Heart left ventricle (tissue), 16 donors: ENCODE results near the gene RHOBTB1. TPM values are rescaled to one million over a fixed set of nuclear protein-coding genes. Genes with fewer than 3 reads are reported as not detected.

Experiments
- ATAC-seq, 4 donors: fragments of 200-7000 bp; cut with Tn5 transposase; one replicate each; pipeline ENCODE4 v1.9.1; 2020 to 2022; ENCODE audit warnings: moderate library complexity in 4 of 4, mild to moderate bottlenecking in 3 of 4, moderate number of reproducible peaks in 1 of 4
- DNase-seq, 5 donors: peaks; one replicate each; pipeline ENCODE4 v3.0.0-alpha.2; 2020
- H3K27ac ChIP-seq, 12 donors: fragments of 200-600 bp; sonication (generic) in 4 of 12; one replicate each; pipeline versions ENCODE4 v1.5.0 to v1.8.0; 2016 to 2022; ENCODE audit warnings: mild to moderate bottlenecking in 2 of 12
- H3K27me3 ChIP-seq, 9 donors: fragments of 200-600 bp; sonication (generic) in 2 of 9; one replicate each; pipeline versions ENCODE4 v1.5.1 to v1.8.0; 2016 to 2022; ENCODE audit warnings: mild to moderate bottlenecking in 3 of 9
- H3K36me3 ChIP-seq, 9 donors: fragments of 200-600 bp; sonication (generic) in 2 of 9; one replicate each; pipeline versions ENCODE4 v1.5.0 to v1.8.0; 2018 to 2022; ENCODE audit warnings: mild to moderate bottlenecking in 2 of 9
- H3K4me1 ChIP-seq, 12 donors: fragments of 200-600 bp; sonication (generic) in 4 of 12; one replicate each; pipeline versions ENCODE4 v1.5.0 to v1.8.0; 2016 to 2022; ENCODE audit warnings: mild to moderate bottlenecking in 3 of 12
- H3K4me3 ChIP-seq, 12 donors: fragments of 200-600 bp; sonication (generic) in 4 of 12; one replicate each; pipeline versions ENCODE4 v1.5.0 to v1.8.0; 2017 to 2022; ENCODE audit warnings: mild to moderate bottlenecking in 9 of 12, moderate library complexity in 4 of 12
- H3K9me3 ChIP-seq, 12 donors: fragments of 200-600 bp; sonication (generic) in 4 of 12; one replicate each; pipeline versions ENCODE4 v1.5.0 to v1.8.0; 2016 to 2022; ENCODE audit warnings: mild to moderate bottlenecking in 1 of 12
- CTCF ChIP-seq, 12 donors: fragments of 200-600 bp; sonication (generic) in 4 of 12; IDR thresholded peaks; one replicate each; pipeline versions ENCODE4 v1.5.0 to v1.8.0; 2018 to 2022; ENCODE audit warnings: antibody characterized with exemption in 12 of 12, mild to moderate bottlenecking in 5 of 12
- POLR2A ChIP-seq, 2 donors: fragments of 450-650 bp; IDR thresholded peaks; one replicate each; pipeline ENCODE4 v1.6.1; 2017; ENCODE audit warnings: antibody characterized with exemption in 2 of 2, mild to moderate bottlenecking in 2 of 2, moderate library complexity in 2 of 2
- WGBS, 4 donors: extraction: QIAGEN DNeasy Blood & Tissue Kit in 2 of 4; methylation state at CpG; one replicate each; pipeline versions ENCODE4 v1.1.5 to v1.1.7; 2013 to 2018; 5-methylcytosine and 5-hydroxymethylcytosine counted together
- intact Hi-C, 10 donors: fragments of 100-400 bp; cut with DNase I; formaldehyde crosslinking; loops; one replicate each; pipeline versions ENCODE4 v1.11.1 to v1.14.2; 2022
- polyA plus RNA-seq, 2 donors: library from polyadenylated mRNA; stranded (reverse); fragments of 200-250 nt; gene quantifications; one replicate each; pipeline ENCODE4 v1.2.3, GENCODE V29; 2013
- total RNA-seq, 9 donors: library from RNA; depleted of rRNA in 2 of 9; stranded (reverse); fragments of >200 nt in 2 of 9; fragmentation: NEBNext Ultra II Directional in 3 of 9; extraction: Animal tissue kit (Norgen Biotek cat#: 25700) in 3 of 9; gene quantifications; one replicate each; pipeline versions ENCODE4 v1.1.0 to v1.2.4, GENCODE V29; 2016 to 2023
- donor health status: ischemic (EF 13 %, LVEDD 7.1; RV severe dilation, severe dysfunction).
- donor health status: healthy with polysubstance abuse.
- donor health status: DM: no; HTN: yes; CAD: no.
- donor health status: DM: no; HTN: no; CAD: no.
- donor health status: ischemic (EF 25% LVEDD 6.9; RV normal size, moderate dysfunction).
- donor health status: ischemic (EF 25% LVEDD 5.7; RV mildly dilated, moderate dysfunction).
- donor health status: healthy.
- donor health status: DM: yes; HTN: yes; CAD: no.
- donor health status: ischemic (EF 35%, LVEDD 5.7; RV mildly dilated, moderate dysfunction).
- donor health status: nonischemic (EF 11% LVEDD 7.7; RV severe dilation, severe dysfunction).
- donor health status: DM: yes; HTN: yes; CAD: no.
- donor health status: PGD.
- donor health status: ischemic (EF 29% LVEDD 5.4; RV normal size, mild dysfunction).
- donor health status: nonischemic (EF 23%, LVEDD 6.1; RV moderate dilation, normal function).

The RHOBTB1 gene
- total and polyA plus RNA-seq, 11 donors: 6.4 to 41.3 (median 14.9) TPM

GRCh38 chr10:60894786-60895185 is 49.2 kb downstream of the RHOBTB1 start:
- DNase-seq (no peak), ATAC-seq (no peak)
- no peak for TF ChIP-seq CTCF (IDR thresholded peaks at IDR 0.05)
- no peak for TF ChIP-seq POLR2A (IDR thresholded peaks at IDR 0.05)

GRCh38 chr10:60893231-60893630 is 50.8 kb downstream of the RHOBTB1 start:
- intact Hi-C loops: loop anchor here in 1 of 10 donors (10.0 kb wide), 1 partner anchor 48 kb away; no protein-coding TSS in a partner anchor
- no peak for ATAC-seq
- DNase-seq: no peak
- Histone ChIP-seq H3K9me3 (no peaks in the 10 kb centered on the region), H3K27me3 (no peaks in the 10 kb centered on the region), H3K4me3 (no peak overlapping the region), H3K4me1 (peaks cover 0 to 35% (median 22%) of the 10 kb centered on the region in 12 donors), H3K27ac (peak overlapping the region in 1 of 12 donors; percentile 70), H3K36me3 (peaks cover 0 to 26% (median 6%) of the 10 kb centered on the region in 9 donors)
- 90 to 95% (median 92%) methylated on average over 3 of the region's 3 CpGs for WGBS, 4 donors
- no peak for TF ChIP-seq POLR2A (IDR thresholded peaks at IDR 0.05)
- TF ChIP-seq CTCF (IDR thresholded peaks at IDR 0.05): no peak

More at GRCh38 chr10:60894786-60895185, 49.2 kb downstream of the RHOBTB1 start:
- peaks cover 0 to 15% (median 0%) of the 10 kb centered on the region in 9 donors for H3K36me3 ChIP-seq
- intact Hi-C loops: loop anchor here in 4 of 10 donors (5.0 to 10.0 kb wide), 2 partner anchors 48 to 50 kb away; partner anchors contain the start of gene RHOBTB1 (in 3 of the 4)
- H3K27me3 ChIP-seq: no peaks in the 10 kb centered on the region
- no peak overlapping the region for H3K4me3 ChIP-seq
- peaks cover 0 to 38% (median 23%) of the 10 kb centered on the region in 12 donors for H3K4me1 ChIP-seq
- H3K9me3 ChIP-seq: no peaks in the 10 kb centered on the region
- peak overlapping the region in 8 of 12 donors; percentile 38 to 84 (median 69) for H3K27ac ChIP-seq

- 86 to 95% (median 92%) methylated on average over 8 of the region's 8 CpGs for WGBS, 4 donors
- Histone ChIP-seq H3K4me1 (peaks cover 0 to 35% (median 22%) of the 10 kb centered on the region in 12 donors), H3K4me3 (no peak overlapping the region), H3K9me3 (no peaks in the 10 kb centered on the region), H3K27ac (peak overlapping the region in 1 of 12 donors; percentile 70), H3K36me3 (peaks cover 0 to 30% (median 13%) of the 10 kb centered on the region in 9 donors), H3K27me3 (no peaks in the 10 kb centered on the region)
- intact Hi-C loops: loop anchor here in 1 of 10 donors (10.0 kb wide), 1 partner anchor 48 kb away; no protein-coding TSS in a partner anchor
- DNase-seq (no peak), ATAC-seq (peak in 2 of 4 donors; percentile 11 to 21)
- no peak for TF ChIP-seq CTCF (IDR thresholded peaks at IDR 0.05)
- TF ChIP-seq POLR2A (IDR thresholded peaks at IDR 0.05): no peak
These were observed 51.4 kb downstream of the RHOBTB1 start for GRCh38 chr10:60892571-60892970.

GRCh38 chr10:60890811-60891210 is 53.2 kb downstream of the RHOBTB1 start:
- WGBS, 4 donors: 87 to 98% (median 98%) methylated on average over 1 of the region's 1 CpG
- peak in 3 of 4 donors; percentile 38 to 61 (median 49) for ATAC-seq
- TF ChIP-seq POLR2A (IDR thresholded peaks at IDR 0.05) (no peak), CTCF (IDR thresholded peaks at IDR 0.05) (no peak)
- H3K4me3 ChIP-seq: no peak overlapping the region
- peaks cover 0 to 30% (median 15%) of the 10 kb centered on the region in 12 donors for H3K4me1 ChIP-seq
- peaks cover 0 to 47% (median 15%) of the 10 kb centered on the region in 9 donors for H3K36me3 ChIP-seq
- H3K9me3 ChIP-seq: no peaks in the 10 kb centered on the region
- intact Hi-C loops: loop anchor here in 1 of 10 donors (10.0 kb wide), 1 partner anchor 46 kb away; no protein-coding TSS in a partner anchor
- H3K27ac ChIP-seq: no peak overlapping the region
- H3K27me3 ChIP-seq: no peaks in the 10 kb centered on the region
- no peak for DNase-seq
